Karpas-422 (cell line): ENCODE data around the gene GCSAM. TPM values are rescaled to one million over a fixed set of nuclear protein-coding genes. Genes with fewer than 3 reads are reported as not detected.
"Not testable (repeated sequence)": the region's sequence is repeated elsewhere in the genome, so short reads cannot be mapped to it uniquely, and the experiment has no call there.

ENCODE experiments used
- DNase-seq: peaks from one replicate; pipeline ENCODE4 v3.0.0-alpha.2; 2015
- H2AFZ ChIP-seq: fragments of 200-600 bp; sonication (generic); 2 replicates; pipeline ENCODE4 v1.6.1; 2014; ENCODE audit warnings: antibody characterized with exemption, low read length, mixed read lengths
- H3K27ac ChIP-seq: fragments of 200-600 bp; sonication (generic); 2 replicates; pipeline ENCODE4 v1.5.1; 2014; ENCODE audit warnings: mild to moderate bottlenecking, low read length, moderate library complexity
- H3K27me3 ChIP-seq: fragments of 200-600 bp; sonication (generic); 2 replicates; pipeline ENCODE4 v1.6.1; 2014; ENCODE audit warnings: low read length, mixed read lengths
- H3K36me3 ChIP-seq: fragments of 200-600 bp; sonication (generic); 2 replicates; pipeline ENCODE4 v1.6.1; 2014; ENCODE audit warnings: low read length, mixed read lengths; ENCODE audit not compliant: insufficient read depth
- H3K4me1 ChIP-seq: fragments of 200-600 bp; sonication (generic); 2 replicates; pipeline ENCODE4 v1.6.1; 2014; ENCODE audit warnings: mild to moderate bottlenecking, low read length, mixed read lengths
- H3K4me2 ChIP-seq: fragments of 200-600 bp; sonication (generic); 2 replicates; pipeline ENCODE4 v1.6.1; 2014; ENCODE audit warnings: low read length, low read depth, mild to moderate bottlenecking; ENCODE audit not compliant: poor library complexity, severe bottlenecking
- H3K4me3 ChIP-seq: fragments of 200-600 bp; sonication (generic); 2 replicates; pipeline ENCODE4 v1.5.1; 2014; ENCODE audit warnings: mild to moderate bottlenecking, antibody characterized with exemption, low read length, mixed read lengths
- H3K79me2 ChIP-seq: fragments of 200-600 bp; sonication (generic); 2 replicates; pipeline ENCODE4 v1.6.1; 2014; ENCODE audit warnings: mild to moderate bottlenecking, low read length, mixed read lengths
- H3K9ac ChIP-seq: fragments of 200-600 bp; sonication (generic); 2 replicates; pipeline ENCODE4 v1.6.0; 2014; ENCODE audit warnings: low read length
- H3K9me2 ChIP-seq: fragments of 200-600 bp; sonication (generic), shearing (Covaris generic); replicated peaks from 2 replicates; pipeline ENCODE4 v1.6.0; 2014; ENCODE audit warnings: mild to moderate bottlenecking, low read length, moderate library complexity; ENCODE audit not compliant: insufficient read depth
- H3K9me3 ChIP-seq: fragments of 300-700, 200-600 bp; sonication (generic); 2 replicates; pipeline ENCODE4 v1.6.1; 2014; ENCODE audit warnings: low read length, mixed read lengths
- H4K20me1 ChIP-seq: fragments of 200-600 bp; sonication (generic); 2 replicates; pipeline ENCODE4 v1.6.1; 2014; ENCODE audit warnings: mild to moderate bottlenecking, antibody characterized with exemption, low read length, low read depth; ENCODE audit not compliant: insufficient read depth
- total RNA-seq: library from RNA; depleted of rRNA; stranded (reverse); fragments of >200 nt; shearing (Covaris generic); gene quantifications from 2 replicates; pipeline ENCODE4 v1.2.3, GENCODE V29; 2014; ENCODE audit warnings: low replicate concordance

The GCSAM gene
- total RNA-seq, 1 experiment from 2014 or later, result 130 TPM

GRCh38 chr3:112085735-112086075, 47.3 kb downstream of the GCSAM start:
- peak overlapping the region; percentile 65 for H3K4me2 ChIP-seq
- no peaks in the 10 kb centered on the region for H4K20me1 ChIP-seq
- H3K9me2 ChIP-seq, result no peaks in the 10 kb centered on the region
- no peak overlapping the region for H3K27ac ChIP-seq
- H3K27me3 ChIP-seq, result no peaks in the 10 kb centered on the region
- H3K4me3 ChIP-seq, result peak overlapping the region; percentile 58; the same call in 1 of the 2 replicates
- 0 out of 2 replicates have a peak overlapping the region, but pooled peaks have one; percentile 40 for H2AFZ ChIP-seq
- peaks cover 16% of the 10 kb centered on the region for H3K4me1 ChIP-seq
- H3K9ac ChIP-seq, result no peak overlapping the region
- no peaks in the 10 kb centered on the region for H3K79me2 ChIP-seq
- no peaks in the 10 kb centered on the region for H3K9me3 ChIP-seq
- no peaks in the 10 kb centered on the region for H3K36me3 ChIP-seq
- no peak for DNase-seq

GRCh38 chr3:112084980-112085705, 47.9 kb downstream of the GCSAM start:
- H3K4me2 ChIP-seq, result no peak overlapping the region
- no peak for DNase-seq
- H3K36me3 ChIP-seq, result no peaks in the 10 kb centered on the region
- no peaks in the 10 kb centered on the region for H3K9me2 ChIP-seq
- no peak overlapping the region for H3K4me3 ChIP-seq
- no peaks in the 10 kb centered on the region for H3K27me3 ChIP-seq
- H4K20me1 ChIP-seq, result no peaks in the 10 kb centered on the region
- H3K79me2 ChIP-seq, result no peaks in the 10 kb centered on the region
- H3K4me1 ChIP-seq, result peaks cover 13% of the 10 kb centered on the region
- no peaks in the 10 kb centered on the region for H3K9me3 ChIP-seq
- no peak overlapping the region for H2AFZ ChIP-seq
- H3K27ac ChIP-seq, result no peak overlapping the region
- H3K9ac ChIP-seq, result no peak overlapping the region

- Histone ChIP-seq H3K9me3 (no peaks in the 10 kb centered on the region), H3K4me2 (no peak overlapping the region), H3K4me1 (peaks cover 15% of the 10 kb centered on the region), H4K20me1 (no peaks in the 10 kb centered on the region), H3K27me3 (no peaks in the 10 kb centered on the region), H3K27ac (no peak overlapping the region), H3K9ac (no peak overlapping the region), H2AFZ (no peak overlapping the region), H3K36me3 (no peaks in the 10 kb centered on the region), H3K9me2 (no peaks in the 10 kb centered on the region), H3K4me3 (no peak overlapping the region), H3K79me2 (no peaks in the 10 kb centered on the region)
- DNase-seq, result no peak
Measured at GRCh38 chr3:112083239-112083638, 49.8 kb downstream of the GCSAM start.

DNA sequence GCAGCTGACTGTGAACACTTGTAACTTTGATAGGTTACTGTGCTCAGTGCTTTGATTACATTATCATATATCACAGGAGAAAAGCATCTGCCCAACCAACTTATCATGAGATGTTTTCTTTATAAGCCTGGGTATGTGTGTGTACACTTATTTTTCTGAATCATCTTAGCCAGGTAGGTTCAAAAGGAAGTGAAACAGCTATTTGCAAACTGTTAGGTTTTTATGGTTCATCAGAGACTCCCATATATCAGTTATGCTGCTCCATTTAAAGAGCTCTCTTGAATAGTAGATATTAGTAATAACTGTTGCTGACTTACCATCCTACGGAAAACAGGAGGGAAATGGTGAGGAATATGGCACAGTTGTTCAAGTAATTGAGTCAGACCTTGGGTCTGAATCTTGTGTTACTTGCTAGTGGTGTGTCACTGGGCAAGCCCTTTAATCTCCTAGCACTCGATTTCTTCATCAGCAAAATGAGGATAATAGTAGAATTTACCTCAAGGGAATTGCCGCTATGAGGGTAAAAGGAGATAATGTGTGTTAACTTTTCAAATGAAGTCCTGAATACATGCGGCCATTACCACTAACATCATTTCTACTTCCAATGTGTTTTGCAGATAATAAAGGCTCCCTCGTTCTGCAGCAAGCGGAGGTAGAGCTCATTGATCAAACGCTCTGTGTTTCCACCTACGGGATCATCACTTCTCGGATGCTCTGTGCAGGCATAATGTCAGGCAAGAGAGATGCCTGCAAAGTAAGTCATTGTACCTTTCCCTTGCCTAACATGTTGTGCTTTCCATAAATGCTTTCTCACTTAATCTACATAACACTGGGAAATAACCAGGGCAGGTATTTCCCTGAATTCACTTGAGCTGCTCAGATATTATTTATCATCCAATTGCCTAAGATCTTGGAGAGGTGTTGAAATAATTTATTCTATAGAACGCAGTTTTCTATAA, 54.6 kb downstream of the GCSAM start:
- no peak overlapping the region for H3K27ac ChIP-seq
- no peak for DNase-seq
- H3K4me2 ChIP-seq, result no peak overlapping the region
- H2AFZ ChIP-seq, result no peak overlapping the region
- no peak overlapping the region for H3K4me3 ChIP-seq
- no peaks in the 10 kb centered on the region for H3K27me3 ChIP-seq
- H3K9me3 ChIP-seq, result no peaks in the 10 kb centered on the region
- H3K9me2 ChIP-seq, result no peaks in the 10 kb centered on the region
- no peaks in the 10 kb centered on the region for H3K36me3 ChIP-seq
- H3K9ac ChIP-seq, result no peak overlapping the region
- H4K20me1 ChIP-seq, result no peaks in the 10 kb centered on the region
- no peaks in the 10 kb centered on the region for H3K79me2 ChIP-seq
- peaks cover 3% of the 10 kb centered on the region; the same call in 1 of the 2 replicates for H3K4me1 ChIP-seq

DNA sequence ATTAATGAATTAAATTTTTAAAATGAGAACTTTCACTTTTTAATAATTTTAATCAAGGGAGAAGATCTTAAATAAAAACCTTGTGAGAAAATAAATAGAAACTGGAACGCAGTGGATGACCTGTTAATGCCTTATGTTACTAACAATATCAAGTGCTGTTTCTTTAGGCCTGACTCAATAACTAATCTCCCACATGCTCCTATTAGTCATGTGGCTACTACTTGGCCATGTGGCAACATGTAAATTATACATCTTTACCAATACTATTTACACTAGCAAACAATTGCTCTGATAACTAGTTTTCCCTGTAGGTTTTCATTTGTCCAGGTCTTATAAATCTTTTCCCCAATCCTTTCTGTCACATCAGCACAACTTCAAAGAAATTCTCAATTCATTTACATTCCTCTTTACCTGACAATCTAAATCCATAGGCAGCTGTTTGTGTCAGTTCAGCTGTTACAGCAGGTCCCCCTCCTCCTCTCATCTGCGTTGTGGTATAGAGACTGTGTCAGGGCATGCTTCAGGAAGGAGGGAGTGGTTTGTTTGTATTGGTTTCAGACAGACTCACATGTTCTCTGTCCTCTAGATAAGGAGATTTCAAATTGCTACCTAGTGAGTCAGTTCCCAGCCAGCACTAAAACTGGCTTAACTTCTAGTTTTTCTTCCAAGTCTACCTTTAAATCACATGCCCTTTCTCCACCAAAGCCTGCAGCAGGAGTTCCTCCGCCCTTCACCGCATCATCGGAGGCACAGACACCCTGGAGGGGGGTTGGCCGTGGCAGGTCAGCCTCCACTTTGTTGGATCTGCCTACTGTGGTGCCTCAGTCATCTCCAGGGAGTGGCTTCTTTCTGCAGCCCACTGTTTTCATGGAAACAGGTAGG, 58.2 kb downstream of the GCSAM start:
- Histone ChIP-seq H3K9me2 (no peaks in the 10 kb centered on the region), H4K20me1 (no peaks in the 10 kb centered on the region), H3K79me2 (no peaks in the 10 kb centered on the region), H3K27me3 (no peaks in the 10 kb centered on the region), H3K4me2 (no peak overlapping the region), H2AFZ (no peak overlapping the region), H3K27ac (no peak overlapping the region), H3K36me3 (no peaks in the 10 kb centered on the region), H3K9ac (no peak overlapping the region), H3K4me1 (peaks cover 3% of the 10 kb centered on the region; the same call in 1 of the 2 replicates), H3K4me3 (no peak overlapping the region), H3K9me3 (no peaks in the 10 kb centered on the region)
- DNase-seq, result no peak

DNA sequence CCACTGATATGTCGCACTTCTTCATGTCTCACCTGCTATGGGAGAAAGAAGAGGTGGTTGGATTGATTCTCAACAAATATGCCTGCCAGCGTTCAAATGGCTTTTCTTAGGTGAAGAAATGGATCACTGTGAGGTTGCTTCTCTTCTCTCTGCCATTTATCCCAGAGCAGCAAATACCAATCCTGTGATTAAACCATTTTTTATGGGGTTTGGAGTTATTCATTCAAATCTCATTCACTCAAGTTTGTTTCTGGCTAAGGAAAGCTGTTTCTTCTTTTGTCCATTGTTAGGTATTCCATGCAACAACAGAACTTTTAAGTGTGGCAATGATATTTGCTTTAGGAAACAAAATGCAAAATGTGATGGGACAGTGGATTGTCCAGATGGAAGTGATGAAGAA, 59.0 kb downstream of the GCSAM start:
- Histone ChIP-seq H3K4me1 (peaks cover 3% of the 10 kb centered on the region; the same call in 1 of the 2 replicates), H2AFZ (no peak overlapping the region), H3K79me2 (no peaks in the 10 kb centered on the region), H3K9me3 (no peaks in the 10 kb centered on the region), H3K27ac (no peak overlapping the region), H3K9ac (no peak overlapping the region), H3K4me3 (no peak overlapping the region), H3K36me3 (no peaks in the 10 kb centered on the region), H4K20me1 (no peaks in the 10 kb centered on the region), H3K4me2 (no peak overlapping the region), H3K9me2 (no peaks in the 10 kb centered on the region), H3K27me3 (no peaks in the 10 kb centered on the region)
- no peak for DNase-seq

DNA sequence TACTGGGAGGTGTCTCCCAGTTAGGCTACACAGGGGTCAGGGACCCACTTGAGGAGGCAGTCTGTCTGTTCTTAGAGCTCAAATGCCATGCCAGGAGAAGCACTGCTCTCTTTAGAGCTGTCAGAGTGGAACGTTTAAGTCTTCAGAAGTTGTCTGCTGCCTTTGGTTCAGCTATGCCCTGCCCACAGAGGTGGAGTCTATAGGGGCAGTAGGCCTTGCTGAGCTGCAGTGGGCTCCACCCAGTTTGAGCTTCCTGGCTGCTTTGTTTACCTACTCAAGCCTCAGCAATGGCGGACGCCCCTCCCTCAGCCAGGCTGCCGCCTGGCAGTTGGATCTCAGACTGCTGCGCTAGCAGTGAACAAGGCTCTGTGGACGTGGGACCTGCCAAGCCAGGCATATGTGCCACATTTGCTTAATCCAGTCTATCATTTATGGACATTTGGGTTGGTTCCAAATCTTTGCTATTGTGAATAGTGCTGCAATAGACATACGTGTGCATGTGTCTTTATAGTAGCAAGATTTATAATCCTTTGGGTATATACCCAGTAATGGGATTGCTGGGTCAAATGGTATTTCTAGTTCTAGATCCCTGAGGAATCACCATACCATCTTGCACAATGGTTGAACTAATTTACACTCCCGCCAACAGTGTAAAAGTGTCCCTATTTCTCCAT, 60.5 kb downstream of the GCSAM start:
- not testable (repeated sequence) for H3K9me2 ChIP-seq, H3K36me3 ChIP-seq, H3K79me2 ChIP-seq, DNase-seq, H3K9me3 ChIP-seq, H4K20me1 ChIP-seq, H3K4me2 ChIP-seq, H3K4me1 ChIP-seq, H3K27me3 ChIP-seq, H3K27ac ChIP-seq, H3K9ac ChIP-seq, H3K4me3 ChIP-seq, H2AFZ ChIP-seq
